Gastrocnemius medialis (tissue), 4 donors: ENCODE data around the gene MCF2L2. TPM values are rescaled to one million over a fixed set of nuclear protein-coding genes. Genes with fewer than 3 reads are reported as not detected.

Experiments
- ATAC-seq, 2 donors: fragments of 150-250 bp; one replicate each; pipeline ENCODE4 v1.9.1; 2016
- DNase-seq, 2 donors: peaks; one replicate each; pipeline ENCODE4 v3.0.0-alpha.2; 2019
- H3K27ac ChIP-seq, 4 donors: fragments of 200-600 bp; sonication (generic); 1 replicate in 1 of 4; 2 replicates in 3 of 4; pipeline ENCODE4 v1.5.1; 2016 to 2018; ENCODE audit warnings: mild to moderate bottlenecking in 2 of 4, moderate library complexity in 1 of 4
- H3K27me3 ChIP-seq, 3 donors: fragments of 200-600 bp; sonication (generic) in 2 of 3; 1 replicate in 1 of 3; 2 replicates in 2 of 3; pipeline versions ENCODE4 v1.5.1 to v1.6.0; 2016 to 2019; ENCODE audit warnings: mild to moderate bottlenecking in 1 of 3, moderate library complexity in 1 of 3
- H3K36me3 ChIP-seq, 2 donors: fragments of 200-600 bp; sonication (generic) in 1 of 2; one replicate each; pipeline ENCODE4 v1.5.1; 2017 to 2018
- H3K4me1 ChIP-seq, 2 donors: fragments of 200-600 bp; sonication (generic) in 1 of 2; one replicate each; pipeline ENCODE4 v1.5.1; 2016 to 2017; ENCODE audit warnings: mild to moderate bottlenecking in 2 of 2
- H3K4me3 ChIP-seq, 4 donors: fragments of 200-600 bp; sonication (generic) in 3 of 4; 1 replicate in 1 of 4; 2 replicates in 3 of 4; pipeline ENCODE4 v1.5.1; 2016 to 2019; ENCODE audit warnings: mild to moderate bottlenecking in 2 of 4
- H3K9me3 ChIP-seq, 3 donors: fragments of 200-600 bp; sonication (generic) in 2 of 3; 1 replicate in 1 of 3; 2 replicates in 2 of 3; pipeline ENCODE4 v1.5.1; 2016 to 2019
- POLR2A ChIP-seq, 2 donors: fragments of 450-650 bp; IDR thresholded peaks; one replicate each; pipeline ENCODE4 v1.6.1; 2017; ENCODE audit warnings: antibody characterized with exemption in 2 of 2, mild to moderate bottlenecking in 2 of 2, moderate library complexity in 2 of 2
- in situ Hi-C, 4 donors: fragments of 200-750 bp; cut with MboI; loops; one replicate each; pipeline versions ENCODE4 v1.15.0 to v1.8.0; 2017; ENCODE audit warnings: low sequenced_read_pairs in 4 of 4
- intact Hi-C: fragments of 100-400 bp; cut with DNase I; formaldehyde crosslinking; loops from one replicate; pipeline ENCODE4 v1.15.1; 2023; ENCODE audit warnings: low total_unique reads
- total RNA-seq, 4 donors: library from RNA; depleted of rRNA; stranded (reverse); fragments of >200 nt; gene quantifications; one replicate each; pipeline versions ENCODE4 v1.1.0 to v1.2.3, GENCODE V29; 2016
- TF ChIP-seq, protein P1 (sequence below), 5 experiments: fragments of 450-650 bp in 3 of 5; fragments of 200-600 bp in 2 of 5; sonication (generic) in 2 of 5; IDR thresholded peaks in 4 of 5; conservative IDR thresholded peaks in 1 of 5; 1 replicate in 4 of 5; 2 replicates in 1 of 5; pipeline ENCODE4 v1.5.1; 2016 to 2019; ENCODE audit warnings: antibody characterized with exemption in 5 of 5, mild to moderate bottlenecking in 3 of 5, moderate library complexity in 3 of 5

The MCF2L2 gene
- total RNA-seq, 4 donors from 2014 or later = 0.27 to 0.61 (median 0.46) TPM

DNA sequence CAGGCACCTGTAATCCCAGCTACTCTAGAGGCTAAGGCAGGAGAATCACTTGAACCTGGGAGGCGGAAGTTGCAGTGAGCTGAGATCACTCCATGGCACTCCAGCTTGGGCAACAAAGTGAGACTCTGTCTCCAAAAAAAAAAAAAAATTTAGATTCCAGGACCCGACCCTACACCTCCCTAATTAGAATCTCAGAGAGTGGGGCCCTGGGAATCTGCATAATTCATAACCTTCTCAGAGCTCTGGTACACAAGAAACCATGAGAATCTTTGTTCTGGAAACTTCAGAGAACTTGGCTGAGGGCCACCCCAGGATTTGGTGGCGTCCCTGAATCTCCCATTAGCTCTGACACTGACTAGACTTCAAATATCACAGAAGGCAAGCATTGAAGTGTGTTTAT lies 143.8 kb downstream of the MCF2L2 start:
- Histone ChIP-seq H3K27ac (peak overlapping the region; percentile 89 to 99 (median 94)), H3K9me3 (no peaks in the 10 kb centered on the region), H3K27me3 (no peaks in the 10 kb centered on the region), H3K4me3 (no peak overlapping the region), H3K4me1 (peaks cover 29 to 32% of the 10 kb centered on the region in 2 donors), H3K36me3 (no peaks in the 10 kb centered on the region)
- DNase-seq (no peak), ATAC-seq (no peak)
- intact Hi-C loops = loop anchor here (2.0 to 10.0 kb wide), 4 partner anchors 18 to 850 kb away; partner anchors contain the start of genes B3GNT5 and EIF2B5
- no peak for TF ChIP-seq POLR2A (IDR thresholded peaks at IDR 0.05)
- TF ChIP-seq, protein P1, sequence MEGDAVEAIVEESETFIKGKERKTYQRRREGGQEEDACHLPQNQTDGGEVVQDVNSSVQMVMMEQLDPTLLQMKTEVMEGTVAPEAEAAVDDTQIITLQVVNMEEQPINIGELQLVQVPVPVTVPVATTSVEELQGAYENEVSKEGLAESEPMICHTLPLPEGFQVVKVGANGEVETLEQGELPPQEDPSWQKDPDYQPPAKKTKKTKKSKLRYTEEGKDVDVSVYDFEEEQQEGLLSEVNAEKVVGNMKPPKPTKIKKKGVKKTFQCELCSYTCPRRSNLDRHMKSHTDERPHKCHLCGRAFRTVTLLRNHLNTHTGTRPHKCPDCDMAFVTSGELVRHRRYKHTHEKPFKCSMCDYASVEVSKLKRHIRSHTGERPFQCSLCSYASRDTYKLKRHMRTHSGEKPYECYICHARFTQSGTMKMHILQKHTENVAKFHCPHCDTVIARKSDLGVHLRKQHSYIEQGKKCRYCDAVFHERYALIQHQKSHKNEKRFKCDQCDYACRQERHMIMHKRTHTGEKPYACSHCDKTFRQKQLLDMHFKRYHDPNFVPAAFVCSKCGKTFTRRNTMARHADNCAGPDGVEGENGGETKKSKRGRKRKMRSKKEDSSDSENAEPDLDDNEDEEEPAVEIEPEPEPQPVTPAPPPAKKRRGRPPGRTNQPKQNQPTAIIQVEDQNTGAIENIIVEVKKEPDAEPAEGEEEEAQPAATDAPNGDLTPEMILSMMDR (IDR thresholded peaks at IDR 0.05 in 4 of 5, conservative IDR thresholded peaks at IDR 0.05 in 1 of 5) = no peak
- in situ Hi-C loops = no loop called here

- no peaks in the 10 kb centered on the region for H3K36me3 ChIP-seq
- H3K27ac ChIP-seq = peak overlapping the region; percentile 89 to 99 (median 94)
- TF ChIP-seq POLR2A (IDR thresholded peaks at IDR 0.05) = no peak
- TF ChIP-seq, protein P1 (IDR thresholded peaks at IDR 0.05 in 4 of 5, conservative IDR thresholded peaks at IDR 0.05 in 1 of 5) = no peak
- H3K4me1 ChIP-seq = peaks cover 29 to 32% of the 10 kb centered on the region in 2 donors
- H3K9me3 ChIP-seq = no peaks in the 10 kb centered on the region
- ATAC-seq (no peak), DNase-seq (no peak)
- H3K4me3 ChIP-seq = no peak overlapping the region
- in situ Hi-C loops (no loop called here), intact Hi-C loops (loop anchor here (2.0 to 10.0 kb wide), 4 partner anchors 17 to 851 kb away; partner anchors contain the start of genes B3GNT5 and EIF2B5)
- no peaks in the 10 kb centered on the region for H3K27me3 ChIP-seq
These were observed 144.5 kb downstream of the MCF2L2 start for GRCh38 chr3:183283886-183284285.

- intact Hi-C loops = loop anchor here (10.0 kb wide), 2 partner anchors 704 to 854 kb away; partner anchors contain the start of gene EIF2B5
- no peaks in the 10 kb centered on the region for H3K36me3 ChIP-seq
- DNase-seq = no peak
- no peaks in the 10 kb centered on the region for H3K9me3 ChIP-seq
- no peak for ATAC-seq
- no peak overlapping the region for H3K4me3 ChIP-seq
- no peaks in the 10 kb centered on the region for H3K27me3 ChIP-seq
- no peak overlapping the region for H3K27ac ChIP-seq
- H3K4me1 ChIP-seq = peaks cover 20 to 23% of the 10 kb centered on the region in 2 donors
- TF ChIP-seq, protein P1 (IDR thresholded peaks at IDR 0.05 in 4 of 5, conservative IDR thresholded peaks at IDR 0.05 in 1 of 5) = no peak
- in situ Hi-C loops = no loop called here
These were observed 147.2 kb downstream of the MCF2L2 start for GRCh38 chr3:183281126-183281797.

- TF ChIP-seq, protein P1 (IDR thresholded peaks at IDR 0.05 in 4 of 5, conservative IDR thresholded peaks at IDR 0.05 in 1 of 5) = no peak
- TF ChIP-seq POLR2A (IDR thresholded peaks at IDR 0.05) = no peak
- ATAC-seq (no peak), DNase-seq (no peak)
- intact Hi-C loops = no loop called here
- H3K27ac ChIP-seq = no peak overlapping the region
- H3K27me3 ChIP-seq = no peaks in the 10 kb centered on the region
- no peaks in the 10 kb centered on the region for H3K9me3 ChIP-seq
- no peak overlapping the region for H3K4me3 ChIP-seq
- no peaks in the 10 kb centered on the region for H3K36me3 ChIP-seq
- in situ Hi-C loops = no loop called here
- peaks cover 10 to 13% of the 10 kb centered on the region in 2 donors for H3K4me1 ChIP-seq
These were observed 149.0 kb downstream of the MCF2L2 start for GRCh38 chr3:183279371-183279770.
